PFSK-1 (cell line): Measurements from ENCODE around the gene FAM171A2.

Experiments used
- FOXP2 ChIP-seq: optimal IDR thresholded peaks from 2 replicates; pipeline ENCODE3; 2011; ENCODE audit warnings: borderline replicate concordance, control low read depth, inconsistent platforms; ENCODE audit not compliant: insufficient read depth; ENCODE audit errors: extremely low read length, extremely low read depth
- POLR2AphosphoS5 ChIP-seq: IDR thresholded peaks from 2 replicates; pipeline ENCODE4 v1.6.1; 2012; ENCODE audit warnings: low read depth, mild to moderate bottlenecking, control low read depth, low read length, moderate library complexity
- SIN3A ChIP-seq: IDR thresholded peaks from 2 replicates; pipeline ENCODE4 v1.6.1; 2012; ENCODE audit warnings: mild to moderate bottlenecking, low read length, moderate library complexity, borderline replicate concordance; ENCODE audit not compliant: insufficient read depth
- TAF1 ChIP-seq: IDR thresholded peaks from 2 replicates; pipeline ENCODE4 v1.6.1; 2012; ENCODE audit warnings: low read length, control low read depth, borderline replicate concordance; ENCODE audit not compliant: insufficient read depth
- TF ChIP-seq, protein P1 (sequence below), 2 experiments: IDR thresholded peaks; 2 replicates each; pipeline versions ENCODE4 v1.6.1 to v1.8.0; 2011 to 2012; ENCODE audit warnings: low read depth in 2 of 2, low read length in 2 of 2, control low read depth in 1 of 2, inconsistent platforms in 1 of 2, mild to moderate bottlenecking in 1 of 2, moderate library complexity in 1 of 2; ENCODE audit not compliant: insufficient read depth in 1 of 2

FAM171A2 gene

DNA sequence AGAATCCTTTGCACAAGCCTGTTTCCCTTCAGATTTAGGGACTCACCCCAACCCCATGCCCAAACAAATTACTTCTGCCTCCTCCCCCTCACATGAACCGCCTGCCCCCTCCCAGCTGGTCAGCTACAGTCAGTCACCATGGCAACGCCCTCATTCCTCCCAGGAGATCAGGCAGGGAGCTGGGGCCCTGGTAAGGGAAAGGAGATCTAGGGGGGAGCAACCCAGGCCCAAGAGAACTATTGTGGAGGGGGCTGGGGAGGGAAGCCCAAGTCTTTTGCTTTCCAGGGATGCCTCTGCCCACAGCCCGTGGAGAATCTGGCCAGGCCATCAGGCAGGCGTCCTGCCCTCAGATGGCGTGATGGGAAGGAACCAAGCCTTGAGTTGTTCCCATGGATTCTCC is 2.8 kb downstream of the FAM171A2 start:
- TF ChIP-seq, protein P1, sequence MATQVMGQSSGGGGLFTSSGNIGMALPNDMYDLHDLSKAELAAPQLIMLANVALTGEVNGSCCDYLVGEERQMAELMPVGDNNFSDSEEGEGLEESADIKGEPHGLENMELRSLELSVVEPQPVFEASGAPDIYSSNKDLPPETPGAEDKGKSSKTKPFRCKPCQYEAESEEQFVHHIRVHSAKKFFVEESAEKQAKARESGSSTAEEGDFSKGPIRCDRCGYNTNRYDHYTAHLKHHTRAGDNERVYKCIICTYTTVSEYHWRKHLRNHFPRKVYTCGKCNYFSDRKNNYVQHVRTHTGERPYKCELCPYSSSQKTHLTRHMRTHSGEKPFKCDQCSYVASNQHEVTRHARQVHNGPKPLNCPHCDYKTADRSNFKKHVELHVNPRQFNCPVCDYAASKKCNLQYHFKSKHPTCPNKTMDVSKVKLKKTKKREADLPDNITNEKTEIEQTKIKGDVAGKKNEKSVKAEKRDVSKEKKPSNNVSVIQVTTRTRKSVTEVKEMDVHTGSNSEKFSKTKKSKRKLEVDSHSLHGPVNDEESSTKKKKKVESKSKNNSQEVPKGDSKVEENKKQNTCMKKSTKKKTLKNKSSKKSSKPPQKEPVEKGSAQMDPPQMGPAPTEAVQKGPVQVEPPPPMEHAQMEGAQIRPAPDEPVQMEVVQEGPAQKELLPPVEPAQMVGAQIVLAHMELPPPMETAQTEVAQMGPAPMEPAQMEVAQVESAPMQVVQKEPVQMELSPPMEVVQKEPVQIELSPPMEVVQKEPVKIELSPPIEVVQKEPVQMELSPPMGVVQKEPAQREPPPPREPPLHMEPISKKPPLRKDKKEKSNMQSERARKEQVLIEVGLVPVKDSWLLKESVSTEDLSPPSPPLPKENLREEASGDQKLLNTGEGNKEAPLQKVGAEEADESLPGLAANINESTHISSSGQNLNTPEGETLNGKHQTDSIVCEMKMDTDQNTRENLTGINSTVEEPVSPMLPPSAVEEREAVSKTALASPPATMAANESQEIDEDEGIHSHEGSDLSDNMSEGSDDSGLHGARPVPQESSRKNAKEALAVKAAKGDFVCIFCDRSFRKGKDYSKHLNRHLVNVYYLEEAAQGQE (IDR thresholded peaks at IDR 0.05; ENCODE audit: insufficient read depth in 1 of 2, low read depth in 2 of 2, low read length in 2 of 2), result no peak
- no peak for TF ChIP-seq POLR2AphosphoS5
- TF ChIP-seq SIN3A, result no peak
- no peak for TF ChIP-seq FOXP2
- TF ChIP-seq TAF1, result no peak

DNA sequence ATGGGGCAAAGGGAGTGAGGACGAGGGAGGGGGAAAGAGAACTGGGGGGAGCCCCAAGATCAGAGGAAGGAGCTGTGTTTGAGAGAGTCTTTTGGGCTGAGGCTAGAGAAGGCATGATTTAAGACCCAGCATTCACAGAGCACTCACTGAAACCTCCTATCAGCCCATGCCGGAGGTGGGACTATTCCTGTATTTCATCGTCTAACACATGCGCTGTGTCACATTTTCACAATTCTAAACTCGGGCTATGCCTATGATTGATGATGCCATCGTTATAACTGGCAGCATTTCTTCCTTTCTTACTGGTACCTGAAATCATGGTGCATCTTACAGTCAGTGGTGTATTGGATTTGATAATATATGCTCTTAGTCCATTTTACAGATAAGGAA is 3.5 kb downstream of the FAM171A2 start:
- TF ChIP-seq TAF1 (no peak), POLR2AphosphoS5 (no peak), SIN3A (no peak), FOXP2 (no peak)
- TF ChIP-seq, protein P1 (IDR thresholded peaks at IDR 0.05; ENCODE audit: insufficient read depth in 1 of 2, low read depth in 2 of 2, low read length in 2 of 2), result no peak

DNA sequence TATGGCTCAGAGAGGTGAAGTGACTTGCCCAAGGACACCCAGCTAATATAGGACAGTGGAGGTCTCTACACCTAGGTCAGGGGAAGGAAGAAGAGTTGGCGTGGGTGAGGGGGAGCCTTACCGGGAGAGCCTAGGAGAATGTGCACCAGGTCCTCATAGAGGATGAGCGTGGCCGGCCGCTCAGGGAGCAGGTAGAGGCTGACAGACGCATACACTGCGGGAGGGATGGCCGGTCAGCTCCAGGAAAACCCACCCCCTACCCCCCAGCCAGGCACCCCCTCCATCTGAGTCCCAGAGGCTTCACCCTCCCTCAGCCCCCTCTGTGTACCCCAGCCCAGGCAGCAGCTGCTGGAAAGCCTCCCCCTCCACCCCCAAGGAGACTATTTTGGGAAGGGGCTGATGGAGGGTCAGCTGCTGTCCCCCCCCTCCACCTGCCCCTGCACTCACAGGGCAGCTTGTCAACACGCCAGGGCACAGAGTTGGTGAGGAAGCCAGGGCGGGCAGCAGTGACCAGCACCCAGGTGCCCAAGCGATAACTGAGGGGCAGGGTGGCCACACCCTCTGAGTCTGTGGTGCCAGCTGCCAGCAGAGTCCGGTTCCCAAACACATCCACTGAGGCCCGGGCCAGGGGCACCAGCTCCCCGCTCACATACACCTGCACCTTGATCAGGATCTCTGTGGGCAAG is 4.1 kb downstream of the FAM171A2 start:
- TF ChIP-seq FOXP2, result no peak

DNA sequence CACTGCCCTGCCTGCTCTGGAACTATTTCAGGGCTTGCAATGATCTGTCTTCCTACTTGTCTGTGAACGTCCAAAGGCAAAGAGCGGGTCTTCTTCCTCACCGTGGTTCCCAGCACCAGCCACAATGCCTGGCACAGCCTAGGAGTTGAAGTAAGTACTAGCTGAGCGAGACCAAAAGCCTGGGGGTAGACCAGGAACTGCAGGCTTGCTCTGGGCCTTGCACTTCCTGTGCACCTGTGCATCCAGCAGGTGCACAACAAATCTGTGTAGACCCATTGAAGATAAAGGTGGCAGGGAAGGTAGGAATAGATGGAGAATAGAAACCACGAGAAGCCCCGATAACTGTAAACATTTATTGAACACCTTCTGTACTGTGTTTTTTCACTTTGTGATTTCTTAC is 4.6 kb downstream of the FAM171A2 start:
- no peak for TF ChIP-seq SIN3A
- TF ChIP-seq, protein P1 (IDR thresholded peaks at IDR 0.05; ENCODE audit: insufficient read depth in 1 of 2, low read depth in 2 of 2, low read length in 2 of 2), result no peak
- TF ChIP-seq TAF1, result no peak
- TF ChIP-seq POLR2AphosphoS5, result no peak
- no peak for TF ChIP-seq FOXP2

DNA sequence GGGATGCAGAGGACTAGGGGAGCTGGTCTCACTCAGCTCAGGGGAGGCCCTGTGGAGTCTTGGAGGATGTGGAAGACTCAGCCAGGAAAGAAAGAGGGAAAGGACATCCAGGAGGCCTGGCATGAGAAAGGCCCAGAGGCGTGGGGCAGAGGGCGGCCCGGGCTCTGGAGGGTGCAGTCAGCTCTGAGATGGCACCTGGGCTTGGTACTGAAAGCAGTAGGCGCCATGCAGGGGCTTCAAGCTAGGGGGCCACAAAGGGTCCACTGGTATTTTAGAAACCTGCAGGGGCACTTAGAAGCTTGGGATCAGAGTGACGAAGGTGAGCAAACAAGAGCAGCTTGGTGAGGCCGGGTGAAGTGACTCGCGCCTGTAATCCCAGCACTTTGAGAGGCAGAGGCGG is 5.6 kb downstream of the FAM171A2 start:
- TF ChIP-seq POLR2AphosphoS5 (no peak), TAF1 (no peak), SIN3A (no peak), FOXP2 (no peak)
- TF ChIP-seq, protein P1 (IDR thresholded peaks at IDR 0.05; ENCODE audit: insufficient read depth in 1 of 2, low read depth in 2 of 2, low read length in 2 of 2), result no peak
